GM12878 (cell line): ENCODE results near the gene EYS.

Experiments
- ATF3 ChIP-seq: IDR thresholded peaks from 2 replicates; pipeline ENCODE4 v1.6.1; 2011; ENCODE audit warnings: low read depth, mild to moderate bottlenecking, low read length, moderate library complexity, borderline replicate concordance; ENCODE audit errors: extremely low read depth
- ELK1 ChIP-seq: IDR thresholded peaks from 2 replicates; pipeline ENCODE4 v1.6.1; 2012; ENCODE audit warnings: low read depth, low read length, improper control_type of control experiment
- POLR2A ChIP-seq: IDR thresholded peaks from 2 replicates; pipeline ENCODE4 v1.6.1; 2011; ENCODE audit warnings: low read depth, mild to moderate bottlenecking, low read length
- TF ChIP-seq, protein P1 (sequence below), 3 experiments: IDR thresholded peaks in 2 of 3; conservative IDR thresholded peaks in 1 of 3; 2 replicates each; pipeline ENCODE4 v1.5.1; 2011; ENCODE audit warnings: low read depth in 3 of 3, low read length in 3 of 3, mild to moderate bottlenecking in 3 of 3, control low read depth in 2 of 3, moderate library complexity in 2 of 3, inconsistent platforms in 1 of 3, mixed read lengths in 1 of 3; ENCODE audit not compliant: control insufficient read depth in 2 of 3, insufficient read depth in 1 of 3; ENCODE audit errors: extremely low read depth in 1 of 3
- TF ChIP-seq, protein P2 (sequence below): IDR thresholded peaks from 2 replicates; pipeline ENCODE4 v1.6.1; 2012; ENCODE audit warnings: mild to moderate bottlenecking, low read depth, low read length

- TF ChIP-seq, protein P1, sequence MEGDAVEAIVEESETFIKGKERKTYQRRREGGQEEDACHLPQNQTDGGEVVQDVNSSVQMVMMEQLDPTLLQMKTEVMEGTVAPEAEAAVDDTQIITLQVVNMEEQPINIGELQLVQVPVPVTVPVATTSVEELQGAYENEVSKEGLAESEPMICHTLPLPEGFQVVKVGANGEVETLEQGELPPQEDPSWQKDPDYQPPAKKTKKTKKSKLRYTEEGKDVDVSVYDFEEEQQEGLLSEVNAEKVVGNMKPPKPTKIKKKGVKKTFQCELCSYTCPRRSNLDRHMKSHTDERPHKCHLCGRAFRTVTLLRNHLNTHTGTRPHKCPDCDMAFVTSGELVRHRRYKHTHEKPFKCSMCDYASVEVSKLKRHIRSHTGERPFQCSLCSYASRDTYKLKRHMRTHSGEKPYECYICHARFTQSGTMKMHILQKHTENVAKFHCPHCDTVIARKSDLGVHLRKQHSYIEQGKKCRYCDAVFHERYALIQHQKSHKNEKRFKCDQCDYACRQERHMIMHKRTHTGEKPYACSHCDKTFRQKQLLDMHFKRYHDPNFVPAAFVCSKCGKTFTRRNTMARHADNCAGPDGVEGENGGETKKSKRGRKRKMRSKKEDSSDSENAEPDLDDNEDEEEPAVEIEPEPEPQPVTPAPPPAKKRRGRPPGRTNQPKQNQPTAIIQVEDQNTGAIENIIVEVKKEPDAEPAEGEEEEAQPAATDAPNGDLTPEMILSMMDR (IDR thresholded peaks at IDR 0.05 in 2 of 3, conservative IDR thresholded peaks at IDR 0.05 in 1 of 3; ENCODE audit: control insufficient read depth in 2 of 3, extremely low read depth in 1 of 3, insufficient read depth in 1 of 3, low read depth in 3 of 3, low read length in 3 of 3), result no peak
- TF ChIP-seq POLR2A, result no peak
- no peak for TF ChIP-seq ELK1
- TF ChIP-seq, protein P2, sequence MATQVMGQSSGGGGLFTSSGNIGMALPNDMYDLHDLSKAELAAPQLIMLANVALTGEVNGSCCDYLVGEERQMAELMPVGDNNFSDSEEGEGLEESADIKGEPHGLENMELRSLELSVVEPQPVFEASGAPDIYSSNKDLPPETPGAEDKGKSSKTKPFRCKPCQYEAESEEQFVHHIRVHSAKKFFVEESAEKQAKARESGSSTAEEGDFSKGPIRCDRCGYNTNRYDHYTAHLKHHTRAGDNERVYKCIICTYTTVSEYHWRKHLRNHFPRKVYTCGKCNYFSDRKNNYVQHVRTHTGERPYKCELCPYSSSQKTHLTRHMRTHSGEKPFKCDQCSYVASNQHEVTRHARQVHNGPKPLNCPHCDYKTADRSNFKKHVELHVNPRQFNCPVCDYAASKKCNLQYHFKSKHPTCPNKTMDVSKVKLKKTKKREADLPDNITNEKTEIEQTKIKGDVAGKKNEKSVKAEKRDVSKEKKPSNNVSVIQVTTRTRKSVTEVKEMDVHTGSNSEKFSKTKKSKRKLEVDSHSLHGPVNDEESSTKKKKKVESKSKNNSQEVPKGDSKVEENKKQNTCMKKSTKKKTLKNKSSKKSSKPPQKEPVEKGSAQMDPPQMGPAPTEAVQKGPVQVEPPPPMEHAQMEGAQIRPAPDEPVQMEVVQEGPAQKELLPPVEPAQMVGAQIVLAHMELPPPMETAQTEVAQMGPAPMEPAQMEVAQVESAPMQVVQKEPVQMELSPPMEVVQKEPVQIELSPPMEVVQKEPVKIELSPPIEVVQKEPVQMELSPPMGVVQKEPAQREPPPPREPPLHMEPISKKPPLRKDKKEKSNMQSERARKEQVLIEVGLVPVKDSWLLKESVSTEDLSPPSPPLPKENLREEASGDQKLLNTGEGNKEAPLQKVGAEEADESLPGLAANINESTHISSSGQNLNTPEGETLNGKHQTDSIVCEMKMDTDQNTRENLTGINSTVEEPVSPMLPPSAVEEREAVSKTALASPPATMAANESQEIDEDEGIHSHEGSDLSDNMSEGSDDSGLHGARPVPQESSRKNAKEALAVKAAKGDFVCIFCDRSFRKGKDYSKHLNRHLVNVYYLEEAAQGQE, result no peak
- TF ChIP-seq ATF3, result no peak
These were observed 1076.1 kb downstream of the EYS start for GRCh38 chr6:64630901-64631300.
